Caco-2 (cell line): ENCODE measurements around the gene PLEKHG4. TPM values are rescaled to one million over a fixed set of nuclear protein-coding genes. Genes with fewer than 3 reads are reported as not detected.

Experiments
- BruUV-seq: library from RNA; stranded (reverse); fragments of 400-500 nt; replicated peaks from 2 replicates; lab custom pipeline; 2021; lab: Mats Ljungman, UMichigan
- CTCF ChIA-PET: fragments of 300-600 bp; sonication (Branson Sonifier 250); formaldehyde crosslinking; loops from one replicate; lab custom pipeline; 2022; ENCODE audit warnings: antibody characterized with exemption; lab: Charles Lee
- POLR2A ChIA-PET: fragments of 300-600 bp; sonication (Branson Sonifier 250); formaldehyde crosslinking; loops from one replicate; lab custom pipeline; 2022; ENCODE audit warnings: antibody characterized with exemption; lab: Charles Lee
- DNase-seq, 2 experiments: peaks; one replicate each; pipeline versions ENCODE4 v3.0.0 to v3.0.0-alpha.2; 2020 to 2022
- H3K27me3 ChIP-seq: replicated peaks from 2 replicates; pipeline ENCODE4 v1.6.0; 2011; ENCODE audit warnings: low read length; ENCODE audit not compliant: control insufficient read depth, insufficient read depth
- H3K36me3 ChIP-seq: 2 replicates; pipeline ENCODE4 v1.5.1; 2011; ENCODE audit warnings: low read length; ENCODE audit not compliant: control insufficient read depth, insufficient read depth
- H3K4me1 ChIP-seq: fragments of 250-450 bp; sonication (Bioruptor Pico); 2 replicates; pipeline ENCODE4 v1.5.1; 2020; ENCODE audit warnings: mild to moderate bottlenecking
- H3K4me3 ChIP-seq: 2 replicates; pipeline ENCODE4 v1.5.1; 2011; ENCODE audit warnings: low read depth, mild to moderate bottlenecking, control low read depth, low read length
- H3K9me3 ChIP-seq: fragments of 250-450 bp; sonication (Bioruptor Pico); 2 replicates; pipeline ENCODE4 v1.5.1; 2020; ENCODE audit warnings: mild to moderate bottlenecking, moderate library complexity
- H3K27ac Mint-ChIP-seq: one replicate; pipeline ENCODE4 v1.8.0; 2022; ENCODE audit warnings: mixed read lengths; ENCODE audit not compliant: unreplicated experiment
- H3K27me3 Mint-ChIP-seq: one replicate; pipeline ENCODE4 v1.8.0; 2022; ENCODE audit warnings: mixed read lengths; ENCODE audit not compliant: insufficient read depth, unreplicated experiment
- H3K36me3 Mint-ChIP-seq: one replicate; pipeline ENCODE4 v1.8.0; 2022; ENCODE audit warnings: mild to moderate bottlenecking, mixed read lengths; ENCODE audit not compliant: insufficient read depth, unreplicated experiment
- H3K4me1 Mint-ChIP-seq: one replicate; pipeline ENCODE4 v1.8.0; 2022; ENCODE audit warnings: low read depth, mixed read lengths; ENCODE audit not compliant: unreplicated experiment
- H3K4me3 Mint-ChIP-seq: one replicate; pipeline ENCODE4 v1.8.0; 2022; ENCODE audit warnings: mild to moderate bottlenecking, moderate library complexity, mixed read lengths; ENCODE audit not compliant: unreplicated experiment
- H3K9me3 Mint-ChIP-seq: one replicate; pipeline ENCODE4 v1.8.0; 2022; ENCODE audit warnings: mixed read lengths; ENCODE audit not compliant: unreplicated experiment
- CTCF ChIP-seq, 2 experiments: fragments of 200-600 bp in 1 of 2; IDR thresholded peaks; 1 replicate in 1 of 2; 2 replicates in 1 of 2; pipeline versions ENCODE4 v1.5.1 to v1.8.0; 2011 to 2022; ENCODE audit warnings: antibody characterized with exemption in 1 of 2, control low read depth in 1 of 2, inconsistent platforms in 1 of 2, low read depth in 1 of 2, low read length in 1 of 2, mild to moderate bottlenecking in 1 of 2, moderate library complexity in 1 of 2; ENCODE audit not compliant: insufficient read depth in 1 of 2, severe bottlenecking in 1 of 2, unreplicated experiment in 1 of 2
- intact Hi-C: fragments of 100-400 bp; cut with micrococcal nuclease; formaldehyde crosslinking; loops from one replicate; pipeline ENCODE4 v1.10.0; 2022; ENCODE audit not compliant: unreplicated experiment
- total RNA-seq: library from RNA; stranded (reverse); gene quantifications from 2 replicates; pipeline ENCODE4 v1.2.3, GENCODE V29; 2022

Gene PLEKHG4
- total RNA-seq, 1 experiment from 2014 or later, result 91.0 TPM

GRCh38 chr16:67256701-67257230 is 22.6 kb upstream of the PLEKHG4 start:
- Mint-ChIP-seq H3K27me3 (no peaks in the 10 kb centered on the region), H3K9me3 (no peaks in the 10 kb centered on the region), H3K4me1 (no peaks in the 10 kb centered on the region), H3K4me3 (no peak overlapping the region), H3K27ac (no peak overlapping the region), H3K36me3 (no peaks in the 10 kb centered on the region)
- H3K9me3 ChIP-seq, result no peaks in the 10 kb centered on the region
- H3K4me1 ChIP-seq, result no peaks in the 10 kb centered on the region; the same call in 1 of the 2 replicates
- TF ChIP-seq CTCF (IDR thresholded peaks at IDR 0.05; ENCODE audit: insufficient read depth in 1 of 2, low read depth in 1 of 2, low read length in 1 of 2, severe bottlenecking in 1 of 2, unreplicated experiment in 1 of 2), result no peak
- no peaks in the 10 kb centered on the region for H3K36me3 ChIP-seq
- no peak for DNase-seq
- H3K4me3 ChIP-seq, result no peak overlapping the region
- intact Hi-C loops, result no loop called here
- ChIA-PET CTCF (no interaction called here), POLR2A (no interaction called here)
- no TSS peak for BruUV-seq
- H3K27me3 ChIP-seq, result no peaks in the 10 kb centered on the region

- TF ChIP-seq CTCF (IDR thresholded peaks at IDR 0.05; ENCODE audit: insufficient read depth in 1 of 2, low read depth in 1 of 2, low read length in 1 of 2, severe bottlenecking in 1 of 2, unreplicated experiment in 1 of 2), result no peak
- H3K36me3 Mint-ChIP-seq, result no peaks in the 10 kb centered on the region
- Histone ChIP-seq H3K9me3 (no peaks in the 10 kb centered on the region), H3K4me3 (no peak overlapping the region), H3K4me1 (no peaks in the 10 kb centered on the region; the same call in 1 of the 2 replicates), H3K36me3 (no peaks in the 10 kb centered on the region), H3K27me3 (no peaks in the 10 kb centered on the region)
- H3K4me1 Mint-ChIP-seq, result no peaks in the 10 kb centered on the region
- CTCF ChIA-PET, result interaction anchor here (0.6 kb wide), 1 partner anchor 349 kb away, joined by 5 read pairs; no protein-coding TSS in a partner anchor
- no peak for DNase-seq
- H3K9me3 Mint-ChIP-seq, result no peaks in the 10 kb centered on the region
- H3K27ac Mint-ChIP-seq, result no peak overlapping the region
- intact Hi-C loops, result no loop called here
- no TSS peak for BruUV-seq
- no peaks in the 10 kb centered on the region for H3K27me3 Mint-ChIP-seq
- no peak overlapping the region for H3K4me3 Mint-ChIP-seq
- POLR2A ChIA-PET, result no interaction called here
Observed at GRCh38 chr16:67257486-67258160, 21.7 kb upstream of the PLEKHG4 start.

GRCh38 chr16:67258161-67258835 is 21.0 kb upstream of the PLEKHG4 start:
- no TSS peak for BruUV-seq
- no peak for TF ChIP-seq CTCF (IDR thresholded peaks at IDR 0.05; ENCODE audit: insufficient read depth in 1 of 2, low read depth in 1 of 2, low read length in 1 of 2, severe bottlenecking in 1 of 2, unreplicated experiment in 1 of 2)
- Mint-ChIP-seq H3K4me3 (no peak overlapping the region), H3K36me3 (no peaks in the 10 kb centered on the region), H3K4me1 (no peaks in the 10 kb centered on the region), H3K27ac (no peak overlapping the region), H3K9me3 (no peaks in the 10 kb centered on the region), H3K27me3 (no peaks in the 10 kb centered on the region)
- Histone ChIP-seq H3K27me3 (no peaks in the 10 kb centered on the region), H3K4me3 (no peak overlapping the region), H3K4me1 (no peaks in the 10 kb centered on the region; the same call in 1 of the 2 replicates), H3K36me3 (no peaks in the 10 kb centered on the region), H3K9me3 (no peaks in the 10 kb centered on the region)
- intact Hi-C loops, result no loop called here
- ChIA-PET POLR2A (no interaction called here), CTCF (interaction anchor here (1.1 kb wide), 1 partner anchor 207 kb away, joined by 4 read pairs; no protein-coding TSS in a partner anchor)
- DNase-seq, result no peak
